ENCODE results near the gene HOXA6.

HOXA6 gene

DNA sequence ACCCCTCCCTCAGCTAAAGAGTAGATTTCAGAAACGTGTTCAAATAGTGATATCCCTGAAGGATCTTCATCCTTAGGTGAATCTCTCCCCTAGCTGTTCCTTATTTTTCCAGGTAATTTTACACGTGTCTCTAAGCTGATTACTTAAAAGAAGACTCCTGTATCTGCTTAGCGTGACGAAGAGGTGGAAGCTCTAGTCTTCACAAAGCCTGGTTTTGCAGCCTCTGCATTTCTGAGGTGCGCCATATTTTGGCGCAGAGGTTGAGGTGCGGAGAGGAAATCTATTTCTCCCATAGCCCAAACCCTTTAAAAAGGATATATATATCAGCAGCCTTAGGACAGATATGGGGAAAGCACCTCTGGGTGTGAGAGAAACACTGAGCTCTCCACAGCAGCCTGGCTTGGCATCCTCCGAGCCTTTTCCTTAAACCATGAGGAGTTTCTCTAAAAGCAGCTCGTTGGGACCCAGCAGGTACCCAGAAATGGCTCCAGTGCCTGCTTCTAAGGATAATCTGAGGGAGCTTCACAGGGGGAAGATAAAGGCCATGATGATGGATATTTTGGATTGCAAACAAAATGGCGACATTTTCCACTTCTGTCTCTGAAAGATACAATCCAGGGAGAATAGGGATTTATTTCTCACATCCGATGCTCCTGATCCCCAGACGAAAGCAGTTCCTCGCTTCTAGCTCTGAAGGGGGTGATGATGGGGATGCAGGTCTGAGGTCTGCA lies 42.1 kb downstream of the HOXA6 start:
- H3K9me3 Mint-ChIP-seq (ENCODE audit: low read depth) = no peaks in the 10 kb centered on the region
- H3K36me3 Mint-ChIP-seq = peaks cover under 1% of the 10 kb centered on the region
- H3K27ac Mint-ChIP-seq = no peak overlapping the region
- peaks cover 14% of the 10 kb centered on the region for H3K4me1 Mint-ChIP-seq (ENCODE audit: low read depth)
- H3K4me3 Mint-ChIP-seq = no peak overlapping the region
- peaks cover 40% of the 10 kb centered on the region for H3K27me3 Mint-ChIP-seq

DNA sequence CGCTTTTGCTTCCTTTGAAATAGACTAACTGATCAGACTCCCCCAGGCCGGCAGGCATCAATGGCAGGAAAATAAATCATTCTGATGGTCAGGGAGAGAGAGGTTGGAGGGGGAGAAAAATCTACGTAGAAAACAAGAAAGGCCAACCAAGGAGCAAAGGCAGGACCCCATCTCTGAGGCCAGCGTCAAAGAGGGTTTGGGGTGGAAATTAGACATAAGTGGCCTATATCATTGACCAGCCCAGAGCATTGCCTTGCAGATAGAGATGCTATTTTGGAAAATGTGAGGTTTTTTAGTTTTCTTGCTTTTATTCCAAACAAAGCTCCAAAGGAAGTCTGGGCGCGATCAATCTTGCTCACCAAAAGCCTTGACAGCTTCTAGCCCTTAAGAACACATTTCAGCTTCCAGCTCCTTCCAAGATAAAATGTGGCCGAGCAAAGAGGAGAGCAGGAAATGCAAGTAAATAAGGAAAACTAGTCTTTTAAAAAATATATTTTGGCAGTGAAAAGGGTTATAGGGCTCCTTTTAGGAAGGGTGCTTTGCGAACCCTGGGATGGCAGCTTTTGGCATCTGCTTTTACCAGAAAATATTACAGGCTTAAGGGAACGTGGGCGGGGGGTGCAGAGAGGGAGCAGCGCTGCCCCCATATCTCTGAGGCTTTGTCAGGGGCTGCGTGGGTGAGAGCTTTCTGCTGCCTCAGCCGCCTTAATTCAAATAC lies 43.1 kb downstream of the HOXA6 start:
- Mint-ChIP-seq H3K9me3 (ENCODE audit: low read depth) (no peaks in the 10 kb centered on the region), H3K4me3 (no peak overlapping the region), H3K27me3 (peaks cover 43% of the 10 kb centered on the region), H3K36me3 (peaks cover 3% of the 10 kb centered on the region), H3K27ac (no peak overlapping the region), H3K4me1 (ENCODE audit: low read depth) (peaks cover 14% of the 10 kb centered on the region)

DNA sequence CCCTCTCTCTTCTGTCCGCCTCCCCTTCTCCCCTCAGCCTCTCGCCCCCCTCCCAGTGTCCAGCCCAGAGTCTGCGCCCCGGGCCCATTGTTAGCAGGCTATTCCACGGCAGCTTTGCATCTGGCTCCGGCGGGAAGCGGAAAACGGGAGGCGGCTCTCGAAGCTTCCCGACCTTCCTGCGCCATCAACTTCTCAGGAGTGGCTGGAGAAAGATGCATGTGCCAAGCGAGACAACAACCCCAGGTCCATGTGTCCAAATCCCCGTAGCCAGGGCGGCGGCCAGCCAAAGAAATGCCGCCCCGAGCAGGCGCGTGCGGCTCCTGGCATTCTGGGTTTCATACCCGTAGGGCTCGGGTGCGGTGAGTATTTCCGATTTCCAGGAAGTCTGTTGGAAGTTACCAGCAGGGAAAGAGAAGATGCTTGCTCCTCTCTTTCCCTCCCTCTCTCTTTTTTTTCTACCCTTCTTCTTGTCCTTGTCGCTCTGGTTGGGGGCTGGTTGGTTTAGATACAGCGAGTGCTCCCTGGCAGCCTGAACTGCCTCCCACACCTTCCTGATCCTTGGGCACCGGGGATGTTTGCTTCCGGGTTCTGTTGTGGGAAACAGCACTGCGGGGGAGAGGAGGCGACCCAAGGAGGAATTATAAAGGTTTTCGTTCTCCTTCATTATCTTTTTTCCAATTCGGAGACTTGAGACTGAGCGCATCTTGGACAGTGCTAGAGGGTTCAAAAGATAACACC lies 43.9 kb downstream of the HOXA6 start:
- peaks cover 50% of the 10 kb centered on the region for H3K27me3 Mint-ChIP-seq
- H3K36me3 Mint-ChIP-seq = peaks cover 3% of the 10 kb centered on the region
- no peak overlapping the region for H3K27ac Mint-ChIP-seq
- no peak overlapping the region for H3K4me3 Mint-ChIP-seq
- peaks cover 19% of the 10 kb centered on the region for H3K4me1 Mint-ChIP-seq (ENCODE audit: low read depth)
- no peaks in the 10 kb centered on the region for H3K9me3 Mint-ChIP-seq (ENCODE audit: low read depth)

DNA sequence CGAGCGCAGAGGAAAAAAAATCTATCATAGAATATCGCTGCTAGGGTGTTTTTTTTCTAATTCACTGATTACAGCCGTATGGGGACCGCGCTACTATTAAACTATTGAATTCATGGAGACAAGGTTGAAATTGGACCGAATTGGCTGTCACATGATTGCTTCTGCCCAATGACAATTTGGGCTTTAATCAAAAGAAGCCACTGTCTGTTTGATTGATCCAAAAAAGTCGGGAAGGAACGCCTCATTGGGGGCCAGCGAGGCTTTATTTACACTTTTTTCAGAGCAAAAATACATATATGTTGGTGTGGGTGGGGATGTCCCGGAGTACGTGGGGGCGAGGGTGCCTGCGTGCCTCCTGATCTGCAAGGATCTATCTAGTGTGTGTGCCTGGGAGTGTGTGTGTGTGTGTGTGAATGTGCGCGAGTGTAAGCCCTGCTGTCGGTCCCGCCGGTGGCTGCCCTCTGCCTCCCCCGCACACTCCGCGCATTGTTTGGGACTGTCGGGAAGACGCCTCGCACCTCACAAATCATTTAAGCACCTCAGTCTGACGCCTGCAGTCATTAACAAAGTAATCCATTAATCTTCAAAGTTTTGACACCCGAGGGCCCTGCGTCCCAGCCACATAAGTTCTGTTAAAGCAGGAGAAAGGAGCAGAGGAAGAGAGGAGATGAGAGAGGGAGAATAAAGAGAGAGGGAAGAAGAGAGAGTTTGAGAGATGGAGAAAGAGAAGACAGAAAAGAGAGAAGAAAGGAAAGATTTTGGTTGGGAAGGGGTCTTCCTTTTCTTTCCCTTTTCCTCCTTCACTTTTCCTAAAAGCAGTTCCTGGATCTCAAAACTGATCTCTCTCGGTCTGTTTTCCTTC lies 44.8 kb downstream of the HOXA6 start, which contains the start of gene HOXA2:
Gene HOXA2, minus strand, starts transcription at position 103 of the 862 bp plus-strand sequence. CDS start 183 bp downstream, outside the sequence.
- Mint-ChIP-seq H3K27ac (no peak within 1 kb of the TSS), H3K36me3 (peaks cover 3% of the 10 kb centered on the region), H3K4me3 (peak within 1 kb of the TSS; percentile 58), H3K9me3 (ENCODE audit: low read depth) (no peaks in the 10 kb centered on the region), H3K27me3 (peaks cover 51% of the 10 kb centered on the region), H3K4me1 (ENCODE audit: low read depth) (peaks cover 21% of the 10 kb centered on the region)

DNA sequence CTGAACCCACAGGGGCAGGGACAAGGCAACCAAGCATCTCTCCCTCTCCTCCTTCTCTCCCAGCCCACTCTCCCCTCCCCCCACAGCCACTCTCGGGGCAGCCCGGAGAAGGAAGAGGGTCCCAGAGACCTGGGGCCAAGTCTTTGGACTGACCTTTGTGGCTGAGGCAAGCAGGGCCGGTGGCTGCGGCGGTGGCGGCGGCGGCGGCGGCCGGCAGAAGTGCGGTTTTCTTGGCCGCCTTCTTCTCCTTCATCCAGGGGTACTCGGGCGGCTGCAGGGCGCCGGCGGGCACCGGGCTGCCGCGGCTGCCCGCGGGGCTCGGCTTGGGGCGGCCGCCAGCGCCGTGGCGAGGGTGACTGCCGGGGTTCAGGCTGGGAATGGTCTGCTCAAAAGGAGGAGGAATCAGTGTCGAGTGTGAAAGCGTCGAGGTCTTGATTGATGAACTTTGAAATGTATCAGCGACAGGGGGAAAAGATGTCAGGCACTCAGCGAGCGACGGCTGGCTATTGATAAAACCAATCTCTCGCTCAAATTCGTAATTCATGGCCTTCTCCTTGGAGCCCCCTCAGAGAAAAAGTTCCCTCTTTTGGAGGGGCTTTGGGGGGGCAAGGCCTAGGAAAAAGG lies 45.5 kb downstream of the HOXA6 start:
- Mint-ChIP-seq H3K4me1 (ENCODE audit: low read depth) (peaks cover 28% of the 10 kb centered on the region), H3K27ac (no peak overlapping the region), H3K27me3 (peaks cover 56% of the 10 kb centered on the region), H3K4me3 (peak overlapping the region; percentile 58), H3K36me3 (peaks cover 3% of the 10 kb centered on the region), H3K9me3 (ENCODE audit: low read depth) (no peaks in the 10 kb centered on the region)

DNA sequence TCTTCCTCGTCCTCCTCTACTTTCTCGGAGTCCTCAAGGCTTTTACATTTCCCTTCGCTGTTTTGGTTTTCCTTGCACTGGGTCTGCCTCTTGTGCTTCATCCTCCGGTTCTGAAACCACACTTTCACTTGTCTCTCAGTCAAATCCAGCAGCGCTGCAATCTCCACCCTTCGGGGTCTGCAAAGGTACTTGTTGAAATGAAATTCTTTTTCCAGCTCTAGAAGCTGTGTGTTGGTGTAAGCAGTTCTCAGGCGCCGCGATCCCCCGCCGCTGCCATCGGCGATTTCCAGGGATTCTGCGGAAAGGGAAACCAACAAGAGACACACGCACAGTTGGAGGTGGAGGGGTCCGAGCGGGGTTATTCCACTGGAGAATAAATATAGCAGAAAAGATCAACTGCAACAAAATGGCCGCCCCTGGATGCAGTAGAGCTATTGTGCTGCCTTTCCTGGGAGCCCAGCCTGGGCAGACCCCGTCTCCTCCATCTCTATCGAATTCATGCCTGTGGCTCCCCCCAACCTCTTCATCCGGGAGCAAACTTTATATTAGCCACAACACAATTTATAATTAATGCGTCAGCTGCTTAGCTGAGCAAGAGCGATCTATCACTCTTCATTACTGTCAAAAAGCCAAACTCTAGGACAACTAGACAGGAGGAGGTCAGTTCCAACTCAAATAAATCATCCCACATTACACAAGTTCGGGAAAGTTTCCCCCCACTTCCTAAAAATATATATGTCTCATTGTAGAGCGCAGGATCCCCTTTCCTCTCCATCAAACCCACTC lies 46.2 kb downstream of the HOXA6 start:
- peaks cover 56% of the 10 kb centered on the region for H3K27me3 Mint-ChIP-seq
- H3K9me3 Mint-ChIP-seq (ENCODE audit: low read depth) = no peaks in the 10 kb centered on the region
- no peak overlapping the region for H3K27ac Mint-ChIP-seq

DNA sequence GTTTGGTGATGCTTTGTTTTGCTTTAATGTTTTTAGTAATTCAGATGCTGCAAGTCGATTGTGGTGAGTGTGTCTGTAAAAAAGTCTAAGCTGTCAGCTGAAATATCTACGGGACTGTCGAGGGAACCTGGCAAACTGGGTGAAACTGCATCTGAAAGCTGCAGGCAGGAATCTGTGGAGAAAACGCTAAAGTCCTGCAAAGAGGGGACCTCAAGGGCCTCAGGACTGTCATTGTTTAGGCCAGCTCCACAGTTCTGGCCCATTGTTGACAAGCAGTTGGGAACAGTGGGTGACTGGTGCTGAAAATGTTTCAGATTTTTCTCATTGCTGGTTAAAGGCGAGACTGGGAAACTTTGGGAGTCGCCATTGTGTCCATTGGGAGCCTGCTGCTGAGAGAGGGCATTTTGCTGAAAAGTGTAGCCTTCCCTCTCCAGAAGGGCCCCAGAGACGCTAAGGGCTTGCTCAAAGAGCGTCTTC lies 46.8 kb downstream of the HOXA6 start:
- no peak overlapping the region for H3K27ac Mint-ChIP-seq
- peaks cover 30% of the 10 kb centered on the region for H3K4me1 Mint-ChIP-seq (ENCODE audit: low read depth)
- H3K36me3 Mint-ChIP-seq = peaks cover 3% of the 10 kb centered on the region
- no peaks in the 10 kb centered on the region for H3K9me3 Mint-ChIP-seq (ENCODE audit: low read depth)
- peaks cover 53% of the 10 kb centered on the region for H3K27me3 Mint-ChIP-seq
- no peak overlapping the region for H3K4me3 Mint-ChIP-seq

More for the DNA sequence above, 46.2 kb downstream of the HOXA6 start:
- Mint-ChIP-seq H3K4me3 (no peak overlapping the region), H3K4me1 (ENCODE audit: low read depth) (peaks cover 29% of the 10 kb centered on the region), H3K36me3 (peaks cover 3% of the 10 kb centered on the region)

DNA sequence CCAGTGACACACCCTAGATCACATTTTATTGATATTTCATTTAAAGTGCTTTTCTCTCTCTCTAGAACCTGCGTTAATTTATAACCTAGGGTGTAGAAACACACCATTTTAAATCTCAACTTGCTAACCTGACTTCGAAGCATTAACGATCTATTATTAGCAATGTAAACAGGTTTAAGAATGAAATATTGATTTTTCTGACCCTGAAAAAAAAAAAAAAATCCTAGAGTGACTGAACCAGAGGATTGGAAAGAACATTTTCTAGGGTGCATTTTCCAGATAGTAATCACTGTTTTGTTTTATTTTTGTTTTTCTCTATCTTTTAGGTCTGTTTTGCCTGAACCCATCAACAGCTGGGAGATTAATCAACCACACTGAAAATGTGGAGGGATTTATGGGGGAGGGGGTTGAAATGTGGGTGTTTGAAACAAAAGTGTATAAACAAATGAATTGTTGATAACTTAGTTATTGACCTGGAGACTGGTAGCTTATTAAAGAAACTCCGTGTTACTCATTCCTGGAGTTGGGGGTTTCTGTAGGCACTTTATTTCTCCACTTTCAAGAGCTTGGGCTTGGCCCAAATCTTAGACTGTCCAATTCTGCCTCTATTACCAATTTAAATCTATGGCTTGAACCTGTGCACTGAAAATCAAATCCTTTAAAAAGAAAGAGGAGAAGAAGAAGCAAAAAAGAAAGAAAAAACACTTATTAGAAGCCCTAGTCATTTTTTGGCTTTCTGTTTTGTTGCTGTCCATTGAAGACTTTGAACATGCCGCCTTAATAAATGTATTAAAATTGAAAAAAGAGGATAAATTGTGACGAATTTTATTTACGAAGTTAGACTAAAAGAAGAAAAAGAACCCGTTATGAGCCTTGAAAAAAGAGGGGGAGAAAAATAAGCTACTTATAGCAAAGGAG lies 47.9 kb downstream of the HOXA6 start:
- Mint-ChIP-seq H3K4me1 (ENCODE audit: low read depth) (peaks cover 35% of the 10 kb centered on the region), H3K9me3 (ENCODE audit: low read depth) (no peaks in the 10 kb centered on the region), H3K4me3 (no peak overlapping the region), H3K27ac (no peak overlapping the region), H3K27me3 (peaks cover 55% of the 10 kb centered on the region), H3K36me3 (peaks cover 3% of the 10 kb centered on the region)

DNA sequence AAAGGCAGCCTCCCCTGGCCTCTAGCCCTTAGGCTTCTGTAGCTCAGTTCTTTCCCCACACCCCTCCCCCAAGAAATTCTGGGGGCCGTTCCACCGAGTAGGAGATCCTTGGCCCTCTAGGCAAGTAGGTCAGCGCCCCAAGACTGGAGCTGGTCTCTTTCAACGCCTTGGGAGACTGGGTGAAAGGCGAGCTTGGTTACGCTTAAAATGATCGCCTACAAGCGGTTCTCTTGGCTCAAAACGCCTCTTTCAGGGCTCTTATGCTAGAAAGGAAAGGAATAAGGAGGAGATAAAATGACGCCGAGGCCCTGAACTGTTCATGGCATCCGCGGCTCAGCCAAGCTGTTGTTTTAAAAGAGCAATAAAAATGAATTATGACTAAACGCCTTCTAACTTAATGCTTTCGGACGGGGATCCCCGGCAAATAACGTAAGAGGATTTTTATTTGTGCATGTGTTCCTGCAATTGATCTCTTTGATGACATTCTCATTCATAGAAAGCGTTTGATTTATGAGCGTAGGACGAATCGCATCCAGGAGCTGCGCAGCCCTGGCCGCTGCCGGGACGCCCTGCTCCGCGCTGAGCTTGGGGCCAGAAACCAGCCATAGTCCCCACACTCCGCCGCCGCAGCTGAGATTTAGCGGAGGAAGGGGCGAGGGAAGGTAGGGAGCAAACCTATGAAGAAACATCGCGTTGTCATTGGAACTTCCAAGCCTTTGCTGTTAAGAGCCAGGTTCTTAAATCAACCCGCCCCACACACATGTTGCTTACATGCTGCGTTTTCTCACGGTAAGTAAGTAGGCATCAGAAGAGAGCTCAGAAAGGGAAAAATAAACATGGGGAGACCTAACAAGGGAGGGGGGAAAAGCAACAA lies 48.8 kb downstream of the HOXA6 start:
- Mint-ChIP-seq H3K27ac (no peak overlapping the region), H3K36me3 (peaks cover 3% of the 10 kb centered on the region), H3K9me3 (ENCODE audit: low read depth) (no peaks in the 10 kb centered on the region), H3K27me3 (peaks cover 55% of the 10 kb centered on the region), H3K4me3 (no peak overlapping the region), H3K4me1 (ENCODE audit: low read depth) (peaks cover 33% of the 10 kb centered on the region)

DNA sequence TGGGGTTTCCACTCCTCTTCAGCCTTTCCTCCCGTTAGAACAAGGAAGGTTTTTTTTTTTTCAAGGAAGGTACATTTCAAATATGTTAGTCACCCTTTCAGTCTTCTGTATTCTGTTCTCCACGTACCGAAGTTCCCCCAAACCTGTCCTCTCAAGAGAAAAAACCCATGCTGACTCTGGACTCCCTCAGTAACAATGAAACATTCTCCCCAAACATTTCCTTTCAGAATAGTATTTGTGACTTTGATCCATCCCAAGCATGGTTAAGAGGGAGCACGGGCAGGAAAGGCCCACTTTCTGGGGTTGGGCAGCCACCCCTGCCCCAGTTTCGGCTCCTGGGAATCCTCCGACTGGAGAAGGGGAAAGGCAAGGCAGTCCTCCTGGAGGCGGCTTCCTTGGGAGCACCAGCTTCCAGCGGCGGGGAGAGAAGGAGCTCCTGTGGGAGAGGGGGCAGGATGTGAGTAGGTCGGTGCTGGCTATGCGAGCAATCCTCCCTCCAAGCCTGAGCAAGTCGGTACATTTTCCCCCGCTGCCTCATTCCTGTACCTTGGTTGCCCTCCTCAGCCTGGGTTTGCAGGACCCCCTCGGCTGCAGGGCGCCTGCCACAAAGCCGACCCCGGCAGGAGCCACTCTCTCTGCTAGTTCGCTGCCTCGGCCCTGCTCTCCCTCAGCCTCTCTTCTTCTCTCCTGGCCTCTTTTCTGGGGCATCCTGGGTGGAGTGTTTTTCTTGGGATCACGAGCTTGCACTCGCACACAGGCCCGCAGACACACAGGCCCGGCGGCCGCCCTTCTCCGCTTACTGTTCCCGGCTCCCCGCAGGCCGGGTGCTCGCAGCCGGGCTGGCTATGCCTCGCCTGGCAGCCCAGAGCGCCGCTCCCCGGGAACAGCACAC lies 49.6 kb downstream of the HOXA6 start:
- H3K4me3 Mint-ChIP-seq = peak overlapping the region; percentile 88
- no peak overlapping the region for H3K27ac Mint-ChIP-seq
- H3K36me3 Mint-ChIP-seq = peaks cover 3% of the 10 kb centered on the region
- peaks cover 53% of the 10 kb centered on the region for H3K27me3 Mint-ChIP-seq
- H3K4me1 Mint-ChIP-seq (ENCODE audit: low read depth) = peaks cover 29% of the 10 kb centered on the region
- H3K9me3 Mint-ChIP-seq (ENCODE audit: low read depth) = no peaks in the 10 kb centered on the region
